ENCODE results near the gene LEFTY1.

GRCh38 chr1:225917101-225917500, 28.2 kb upstream of the LEFTY1 start:
- TF ChIP-seq CTCF (conservative IDR thresholded peaks at IDR 0.05; ENCODE audit: low read length) (no peak), EZH2phosphoT487 (IDR thresholded peaks at IDR 0.05; ENCODE audit: borderline replicate concordance) (no peak)

Data from Loucy (cell line).